ENCODE results near the gene BAIAP3. TPM values are rescaled to one million over a fixed set of nuclear protein-coding genes. Genes with fewer than 3 reads are reported as not detected.

BAIAP3 gene
- total and polyA plus RNA-seq, 2 of the 8 experiments (the other 6 are each of a cell fraction or from before 2014, with no cell fraction given): 2.9 to 6.8 TPM

GRCh38 chr16:1363501-1364041 is 30.1 kb downstream of the BAIAP3 start:
- H3K23me2 ChIP-seq (ENCODE audit: low read depth, low read length): no peaks in the 10 kb centered on the region
- ChIA-PET POLR2A (ENCODE audit: partially characterized antibody) (interaction anchor here (0.8 to 6.6 kb wide), 6 partner anchors 11 to 49 kb away, joined by 3 to 44 read pairs (median 4); no protein-coding TSS in a partner anchor), CTCF (ENCODE audit: partially characterized antibody) (interaction anchor here (0.6 to 8.1 kb wide), 34 partner anchors 8 to 822 kb away, joined by 3 to 59 read pairs (median 4); partner anchors contain the start of gene CCDC154)
- no peak overlapping the region for H3K18ac ChIP-seq (ENCODE audit: extremely low read depth, low read length)
- H3K4me1 ChIP-seq (replicated peaks in 1 of 4; ENCODE audit: control insufficient read depth in 3 of 4, insufficient read depth in 4 of 4, low read length in 3 of 4): no peaks in the 10 kb centered on the region
- no peak overlapping the region for H3K4me2 ChIP-seq (ENCODE audit: insufficient read depth in 1 of 2, low read depth in 2 of 2, low read length in 2 of 2)
- H3K79me1 ChIP-seq (ENCODE audit: low read depth, low read length): peaks cover 5% of the 10 kb centered on the region; the same call in 1 of the 2 replicates
- DNase-seq (ENCODE audit: low read depth in 1 of 2, low spot score in 2 of 2) (peak; percentile 43 to 88), FAIRE-seq (no peak)
- no peak overlapping the region for H2BK5ac ChIP-seq (ENCODE audit: low read depth, low read length)
- peaks cover 12 to 29% of the 10 kb centered on the region in 2 experiments for H4K20me1 ChIP-seq (replicated peaks in 1 of 2; ENCODE audit: control insufficient read depth in 1 of 2, insufficient read depth in 2 of 2, low read length in 2 of 2)
- 63% methylated on average over 18 of the region's 18 CpGs; no CpG with 5 or more reads in 1 of the 2 experiments for WGBS, 2 experiments (ENCODE audit: extremely low coverage in 1 of 2, insufficient coverage in 1 of 2, insufficient read length in 1 of 2, insufficient replicate concordance in 2 of 2, low coverage in 1 of 2, low lambda C conversion rate in 2 of 2, missing lambda C conversion rate in 1 of 2)
- no peak overlapping the region for H3K23ac ChIP-seq (ENCODE audit: insufficient read length)
- H3K4ac ChIP-seq (replicated peaks; ENCODE audit: insufficient read length, low read depth, low read length): no peak overlapping the region
- H3K36me3 ChIP-seq (ENCODE audit: control insufficient read depth in 2 of 4, insufficient read depth in 4 of 4, low read length in 3 of 4): peaks cover 15 to 43% (median 23%) of the 10 kb centered on the region in 4 experiments
- H3K27ac ChIP-seq (ENCODE audit: low read depth, low read length): no peak overlapping the region
- H3K79me2 ChIP-seq (ENCODE audit: control insufficient read depth in 1 of 2, insufficient read depth in 2 of 2, low read length in 2 of 2): peaks cover 0 to 7% of the 10 kb centered on the region in 2 experiments; a peak in 1 of 4 replicates
- no peaks in the 10 kb centered on the region for H3K27me3 ChIP-seq (replicated peaks in 1 of 4; ENCODE audit: control insufficient read depth in 3 of 4, extremely low read depth in 1 of 4, insufficient read depth in 3 of 4, low read length in 3 of 4)
- H3K56ac ChIP-seq (replicated peaks; ENCODE audit: insufficient read length, low read depth, low read length): no peak overlapping the region
- H2BK20ac ChIP-seq (ENCODE audit: low read length): no peak overlapping the region
- H4K8ac ChIP-seq (ENCODE audit: extremely low read depth, insufficient read depth, low read length): no peak overlapping the region; the same call in 1 of the 2 replicates
- no peak overlapping the region for H3K4me3 ChIP-seq (ENCODE audit: extremely low read depth in 1 of 4, insufficient read depth in 2 of 4, low read depth in 3 of 4, low read length in 4 of 4)
- H2BK12ac ChIP-seq (ENCODE audit: low read depth, low read length): no peak overlapping the region; the same call in 1 of the 2 replicates
- H3K9ac ChIP-seq (replicated peaks in 1 of 4; ENCODE audit: extremely low read depth in 1 of 4, low read depth in 3 of 4, low read length in 3 of 4): no peak overlapping the region
- no peak overlapping the region for H2BK120ac ChIP-seq (replicated peaks; ENCODE audit: low read depth, low read length)
- no peak overlapping the region for H2AK5ac ChIP-seq (ENCODE audit: low read depth, low read length)
- no peak overlapping the region for H4K5ac ChIP-seq (ENCODE audit: insufficient read length, low read depth, low read length)
- H2BK15ac ChIP-seq (ENCODE audit: low read length): no peak overlapping the region
- no peak overlapping the region for H4K91ac ChIP-seq (replicated peaks; ENCODE audit: insufficient read length, low read length)
- H3K9me3 ChIP-seq (ENCODE audit: insufficient read depth in 2 of 2, low read depth in 1 of 2, low read length in 1 of 2): no peaks in the 10 kb centered on the region
- H3K14ac ChIP-seq (ENCODE audit: insufficient read length): no peak overlapping the region
- H2AFZ ChIP-seq (ENCODE audit: low read length): no peak overlapping the region
- TF ChIP-seq MAFK (IDR thresholded peaks at IDR 0.05; ENCODE audit: low read depth, low read length) (no peak), RFX5 (IDR thresholded peaks at IDR 0.05; ENCODE audit: borderline replicate concordance, low read depth, low read length) (no peak), ZNF274 (IDR thresholded peaks at IDR 0.05; ENCODE audit: borderline replicate concordance, extremely low read depth, low read length) (no peak), ATF2 (IDR thresholded peaks at IDR 0.05; ENCODE audit: low read length) (no peak), POLR2A (IDR thresholded peaks at IDR 0.05; ENCODE audit: control extremely low read depth in 1 of 2, low read depth in 2 of 2, low read length in 2 of 2) (no peak), GTF2F1 (IDR thresholded peaks at IDR 0.05; ENCODE audit: borderline replicate concordance, low read depth, low read length) (no peak), POLR2AphosphoS5 (IDR thresholded peaks at IDR 0.05; ENCODE audit: low read depth, low read length) (peak; percentile 40; the same call in 1 of the 2 replicates), MAX (IDR thresholded peaks at IDR 0.05) (peak; percentile 32; the same call in 1 of the 2 replicates), EP300 (IDR thresholded peaks at IDR 0.05; ENCODE audit: borderline replicate concordance in 1 of 2, low read depth in 2 of 2, low read length in 2 of 2) (no peak), BRCA1 (IDR thresholded peaks at IDR 0.05; ENCODE audit: low read depth, low read length) (no peak)
